ENCODE data around the gene MAP1B.
"Not testable (repeated sequence)": the region's sequence is repeated elsewhere in the genome, so short reads cannot be mapped to it uniquely, and the experiment has no call there.

MAP1B gene

GRCh38 chr5:72107131-72107900, at the start of gene MAP1B:
Gene MAP1B, plus strand, starts transcription at chr5:72107475. Its CDS starts 57 bp downstream, at chr5:72107532.
- DNase-seq = no peak

- no peak for DNase-seq
Observed at GRCh38 chr5:72057816-72058215, 49.5 kb upstream of the MAP1B start.

GRCh38 chr5:72063219-72063819, 44.0 kb upstream of the MAP1B start:
- no peak for DNase-seq

- no peak for DNase-seq
Observed at GRCh38 chr5:72064801-72065570, 42.3 kb upstream of the MAP1B start.

GRCh38 chr5:72065751-72066255, 41.5 kb upstream of the MAP1B start:
- DNase-seq = no peak

- DNase-seq = no peak
Observed at GRCh38 chr5:72066705-72067107, 40.6 kb upstream of the MAP1B start.

- DNase-seq = no peak
Observed at GRCh38 chr5:72067682-72068470, 39.4 kb upstream of the MAP1B start.

- DNase-seq = no peak
Observed at GRCh38 chr5:72070529-72070928, 36.7 kb upstream of the MAP1B start.

- no peak for DNase-seq
Observed at GRCh38 chr5:72071906-72072305, 35.4 kb upstream of the MAP1B start.

- DNase-seq = no peak
Observed at GRCh38 chr5:72074251-72074650, 33.0 kb upstream of the MAP1B start.

- DNase-seq = no peak
Observed at GRCh38 chr5:72075461-72075860, 31.8 kb upstream of the MAP1B start.

GRCh38 chr5:72076621-72077300, 30.5 kb upstream of the MAP1B start:
- DNase-seq = no peak

- no peak for DNase-seq
Observed at GRCh38 chr5:72077390-72077789, 29.9 kb upstream of the MAP1B start.

GRCh38 chr5:72079288-72079687, 28.0 kb upstream of the MAP1B start:
- DNase-seq = no peak

- DNase-seq = no peak
Observed at GRCh38 chr5:72082048-72082447, 25.2 kb upstream of the MAP1B start.

- DNase-seq = no peak
Observed at GRCh38 chr5:72084876-72085275, 22.4 kb upstream of the MAP1B start.

GRCh38 chr5:72085319-72085718, 22.0 kb upstream of the MAP1B start:
- DNase-seq = no peak

GRCh38 chr5:72089713-72090112, 17.6 kb upstream of the MAP1B start:
- not testable (repeated sequence) for DNase-seq

GRCh38 chr5:72092074-72092473, 15.2 kb upstream of the MAP1B start:
- no peak for DNase-seq

- no peak for DNase-seq
Observed at GRCh38 chr5:72093217-72093616, 14.1 kb upstream of the MAP1B start.

GRCh38 chr5:72093824-72094223, 13.5 kb upstream of the MAP1B start:
- DNase-seq = no peak

- DNase-seq = no peak
Observed at GRCh38 chr5:72096602-72097188, 10.6 kb upstream of the MAP1B start.
